GM18861 (cell line): ENCODE measurements around the gene LAGE3.

Experiments used
- ATAC-seq: cut with Tn5 transposase; IDR thresholded peaks from one replicate; pipeline ENCODE4 v1.9.1; 2021; ENCODE audit not compliant: unreplicated experiment

The LAGE3 gene, protein sequence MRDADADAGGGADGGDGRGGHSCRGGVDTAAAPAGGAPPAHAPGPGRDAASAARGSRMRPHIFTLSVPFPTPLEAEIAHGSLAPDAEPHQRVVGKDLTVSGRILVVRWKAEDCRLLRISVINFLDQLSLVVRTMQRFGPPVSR

DNA sequence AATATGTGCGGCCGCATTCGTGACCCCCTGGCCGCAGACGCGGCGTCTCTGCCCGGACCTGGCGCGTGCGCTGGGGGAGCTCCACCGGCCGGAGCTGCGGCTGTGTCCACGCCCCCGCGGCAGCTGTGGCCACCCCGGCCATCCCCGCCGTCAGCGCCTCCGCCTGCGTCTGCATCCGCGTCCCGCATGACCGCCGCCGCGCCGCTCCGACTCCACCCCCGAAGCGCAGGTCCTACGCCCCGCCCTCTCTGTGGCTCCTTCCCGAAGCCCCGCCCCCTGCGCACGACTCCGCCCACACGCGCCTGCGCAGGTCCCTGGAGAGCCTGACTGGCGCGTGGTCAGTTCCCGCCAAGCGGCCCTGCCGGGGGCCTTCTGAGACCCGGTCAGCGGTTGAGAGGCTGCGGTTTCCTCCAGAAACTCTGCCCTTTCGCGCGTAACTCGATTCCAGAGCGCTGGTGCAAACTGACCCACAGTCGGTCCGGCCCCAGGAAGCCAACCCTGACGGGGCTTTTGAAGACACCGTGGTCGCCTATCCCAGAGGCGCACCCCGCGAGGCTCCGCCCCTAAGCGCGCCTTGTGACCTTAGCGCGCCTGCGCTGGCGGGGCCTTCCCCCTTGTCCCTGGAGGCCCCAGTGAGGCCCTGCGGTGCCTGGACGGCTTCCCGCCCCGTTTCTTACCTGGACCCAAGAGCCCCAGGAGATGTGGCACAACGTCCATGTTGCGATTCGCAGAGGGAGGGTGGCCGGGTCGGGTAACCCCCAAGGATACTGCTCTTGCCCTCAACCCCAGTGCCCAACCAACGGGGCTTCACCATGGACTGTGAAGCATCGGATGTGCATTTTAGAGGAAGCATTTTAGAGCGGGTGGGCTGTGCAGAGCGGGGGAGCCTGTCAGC lies at the start of gene LAGE3:
TSS of gene LAGE3 (minus strand) at position 554 of the 895 bp plus-strand sequence. CDS start at position 188, 366 bp downstream.
- peak; percentile 82 for ATAC-seq

DNA sequence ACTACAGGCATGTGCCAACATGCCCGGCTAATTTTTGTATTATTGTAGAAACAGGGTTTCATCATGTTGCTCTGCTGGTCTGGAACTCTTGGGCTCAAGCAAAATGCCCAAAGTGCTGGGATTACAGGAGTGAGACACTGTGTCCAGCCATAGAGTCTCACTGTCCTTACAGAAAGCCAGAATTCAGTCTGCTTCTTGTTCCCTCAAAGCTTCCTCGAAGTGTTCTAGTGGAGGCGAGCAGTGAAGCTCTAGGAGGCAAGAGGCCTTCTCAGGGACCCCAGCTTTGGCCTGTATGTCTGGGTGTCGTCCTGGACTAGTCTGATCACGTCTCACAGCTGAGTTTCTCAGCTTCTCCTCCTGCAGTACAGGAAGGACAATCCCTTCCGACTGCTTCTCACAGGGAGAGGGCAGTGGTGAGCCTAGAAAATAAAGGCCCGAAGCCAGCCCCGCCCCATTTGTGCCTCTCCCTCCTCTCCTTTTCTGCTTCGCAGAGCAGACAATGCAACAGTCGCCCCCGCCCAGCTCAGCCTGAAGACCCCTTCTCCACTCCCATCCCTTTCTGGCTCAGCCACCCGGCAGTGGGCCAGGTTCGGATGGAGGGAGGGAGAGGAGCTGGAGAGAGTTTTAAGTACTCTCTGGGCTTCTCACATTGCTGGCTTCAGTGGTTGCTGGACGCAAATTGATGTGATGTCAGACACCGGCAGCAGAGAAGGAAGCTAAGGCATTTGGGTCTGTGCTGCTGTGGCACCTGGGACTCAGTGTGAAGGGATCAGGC lies 48.0 kb upstream of the LAGE3 start:
- peak; percentile 60 for ATAC-seq

DNA sequence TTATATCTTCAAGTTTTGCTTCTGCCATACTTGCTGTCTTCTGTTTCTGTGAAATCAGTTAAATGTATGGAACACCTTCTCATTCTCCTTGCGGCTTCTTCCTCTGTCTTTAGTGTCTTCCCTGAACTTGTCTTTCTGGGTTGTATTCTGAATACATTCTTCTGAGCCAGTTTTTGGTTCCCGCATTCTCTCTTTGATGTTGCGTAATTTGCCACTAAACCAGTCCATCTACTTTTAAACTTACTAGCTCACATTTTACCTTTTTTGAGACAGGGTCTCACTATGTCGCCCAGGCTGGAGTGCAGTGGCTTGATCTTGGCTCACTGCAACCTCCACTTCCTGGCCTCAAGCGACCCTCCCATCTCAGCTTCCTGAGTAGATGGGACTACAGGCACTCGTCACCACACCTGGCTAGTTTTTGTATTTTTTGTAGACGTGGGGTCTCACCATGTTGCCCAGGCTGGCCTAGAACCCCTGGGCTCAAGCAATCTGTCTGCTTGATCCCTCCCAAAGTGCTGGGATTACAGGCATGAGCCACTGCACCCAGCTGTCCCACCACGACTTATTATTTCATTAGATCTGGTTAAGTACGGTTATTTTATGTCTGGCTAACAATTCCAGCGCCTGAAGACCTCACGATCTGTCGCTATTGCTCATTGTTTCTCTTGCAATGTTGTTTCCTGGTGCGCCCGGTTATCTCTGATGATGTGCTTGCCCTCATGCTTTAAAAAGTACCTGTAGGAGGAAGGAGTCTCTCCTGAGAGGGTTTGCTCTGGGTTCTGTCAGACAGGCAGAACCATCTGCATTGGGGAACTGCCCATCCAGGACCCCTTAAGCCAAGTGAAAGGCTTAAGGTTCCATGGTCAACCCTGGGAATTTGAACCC lies 46.8 kb upstream of the LAGE3 start:
- no peak for ATAC-seq

DNA sequence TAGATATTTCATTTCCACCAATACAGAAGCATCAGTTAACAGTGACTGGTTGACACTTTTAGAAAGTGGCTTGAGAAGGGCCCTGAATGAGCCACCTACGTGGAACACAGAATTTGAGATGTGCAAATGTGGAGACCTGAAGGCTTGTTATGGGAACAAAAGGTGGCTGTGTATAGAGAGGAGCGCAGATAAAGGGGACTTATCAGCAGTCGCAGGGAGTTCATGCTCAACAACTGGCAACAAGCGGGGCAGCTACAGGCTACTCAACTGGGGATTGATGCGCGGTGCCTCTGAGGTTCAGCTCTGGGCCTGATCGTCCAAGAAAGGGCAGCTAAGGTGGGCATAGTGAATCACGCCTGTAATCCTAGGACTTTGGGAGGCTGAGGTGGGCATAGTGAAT lies 40.3 kb upstream of the LAGE3 start:
- no peak for ATAC-seq

DNA sequence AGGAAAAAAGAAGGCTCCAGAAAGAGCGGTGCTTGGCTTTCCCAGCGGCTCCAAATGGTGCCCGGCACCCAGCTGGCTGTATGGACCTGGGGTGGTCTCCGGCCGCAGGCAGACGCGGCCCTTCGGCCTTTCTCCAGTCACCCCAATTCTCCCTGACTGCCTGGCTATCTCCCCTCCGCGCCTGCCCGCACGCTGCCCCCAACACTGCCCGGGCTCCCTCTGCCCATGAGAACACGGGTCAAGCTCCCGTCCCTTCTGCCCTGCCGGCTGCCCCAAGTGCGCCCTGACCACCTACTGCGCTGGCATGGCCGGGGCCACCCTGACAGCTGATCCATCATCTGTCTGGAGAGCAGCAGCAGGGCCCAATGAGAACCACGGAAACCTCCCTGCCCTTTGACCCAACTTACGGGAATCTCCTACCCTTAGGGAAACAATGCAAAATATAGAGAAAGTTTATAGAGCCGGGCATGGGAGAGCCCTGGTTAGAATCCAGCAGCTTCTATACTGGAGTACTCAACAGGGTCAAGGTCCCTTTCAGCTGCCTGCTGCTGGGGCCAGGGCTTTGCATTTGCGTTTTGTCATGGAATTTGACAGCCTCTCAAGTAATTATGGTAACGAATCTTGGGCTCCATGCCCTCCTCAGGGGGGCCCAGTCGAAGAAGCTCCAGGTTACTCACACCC lies 38.2 kb upstream of the LAGE3 start:
- ATAC-seq: no peak

DNA sequence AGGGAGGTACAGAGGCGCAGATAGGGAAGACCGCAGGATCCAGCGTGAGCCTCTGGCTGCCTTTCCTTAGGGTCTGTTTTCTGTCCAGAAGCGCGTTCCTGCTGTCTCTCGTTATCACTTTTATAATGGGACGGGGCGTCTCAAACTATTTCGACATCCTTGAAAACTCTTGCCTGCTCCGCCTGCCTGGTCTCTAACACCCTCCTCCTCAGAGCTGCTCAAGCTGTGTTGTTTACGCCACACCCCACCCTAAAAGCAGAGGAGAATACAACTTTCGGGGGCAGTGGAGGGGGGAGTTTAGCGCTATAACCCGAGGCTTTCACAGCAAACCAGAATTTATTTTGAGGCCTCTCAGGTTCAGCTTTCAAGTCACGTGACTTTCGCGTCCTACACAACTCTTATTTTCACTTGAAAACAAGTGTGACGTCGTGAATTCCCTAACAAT lies 37.6 kb upstream of the LAGE3 start:
- ATAC-seq: no peak

DNA sequence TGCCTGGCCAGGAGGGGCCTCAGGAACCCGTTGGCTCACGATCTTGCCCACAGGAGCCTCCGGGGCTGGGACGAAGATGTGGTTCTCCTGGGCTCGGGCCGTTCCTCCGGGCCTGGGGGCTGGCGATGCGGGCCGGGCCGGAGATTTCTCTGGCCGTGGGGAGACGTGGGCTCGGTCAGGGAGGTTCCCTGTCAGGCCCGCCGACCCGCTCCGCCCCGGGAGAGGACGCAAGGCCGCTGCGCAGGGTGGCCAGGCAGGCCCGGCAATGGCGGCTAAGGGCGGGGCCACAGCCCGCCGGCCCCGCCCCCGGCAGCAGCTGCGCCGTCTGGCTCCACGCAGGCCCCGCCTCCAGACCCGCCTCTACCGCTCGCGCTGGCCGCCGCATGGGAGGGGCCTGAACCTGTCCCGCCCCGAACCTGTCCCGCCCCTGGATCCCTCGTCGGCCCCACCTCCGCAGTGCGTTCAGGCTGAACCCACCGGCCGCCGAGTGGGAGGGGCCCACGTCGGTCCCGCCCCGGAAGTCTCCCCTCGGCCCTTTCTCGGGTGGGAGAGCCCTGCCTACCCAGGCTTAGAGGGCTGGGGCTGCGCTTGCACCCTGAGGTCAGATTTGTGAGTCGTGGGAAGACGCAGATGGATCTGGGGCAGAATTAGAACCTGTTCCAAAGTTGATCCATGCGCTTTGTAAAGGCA lies 37.0 kb upstream of the LAGE3 start, which contains the start of gene FAM3A:
TSS of gene FAM3A (minus strand) at position 267 of the 690 bp plus-strand sequence. CDS start 460 bp downstream, outside the sequence.
- ATAC-seq: peak; percentile 78

DNA sequence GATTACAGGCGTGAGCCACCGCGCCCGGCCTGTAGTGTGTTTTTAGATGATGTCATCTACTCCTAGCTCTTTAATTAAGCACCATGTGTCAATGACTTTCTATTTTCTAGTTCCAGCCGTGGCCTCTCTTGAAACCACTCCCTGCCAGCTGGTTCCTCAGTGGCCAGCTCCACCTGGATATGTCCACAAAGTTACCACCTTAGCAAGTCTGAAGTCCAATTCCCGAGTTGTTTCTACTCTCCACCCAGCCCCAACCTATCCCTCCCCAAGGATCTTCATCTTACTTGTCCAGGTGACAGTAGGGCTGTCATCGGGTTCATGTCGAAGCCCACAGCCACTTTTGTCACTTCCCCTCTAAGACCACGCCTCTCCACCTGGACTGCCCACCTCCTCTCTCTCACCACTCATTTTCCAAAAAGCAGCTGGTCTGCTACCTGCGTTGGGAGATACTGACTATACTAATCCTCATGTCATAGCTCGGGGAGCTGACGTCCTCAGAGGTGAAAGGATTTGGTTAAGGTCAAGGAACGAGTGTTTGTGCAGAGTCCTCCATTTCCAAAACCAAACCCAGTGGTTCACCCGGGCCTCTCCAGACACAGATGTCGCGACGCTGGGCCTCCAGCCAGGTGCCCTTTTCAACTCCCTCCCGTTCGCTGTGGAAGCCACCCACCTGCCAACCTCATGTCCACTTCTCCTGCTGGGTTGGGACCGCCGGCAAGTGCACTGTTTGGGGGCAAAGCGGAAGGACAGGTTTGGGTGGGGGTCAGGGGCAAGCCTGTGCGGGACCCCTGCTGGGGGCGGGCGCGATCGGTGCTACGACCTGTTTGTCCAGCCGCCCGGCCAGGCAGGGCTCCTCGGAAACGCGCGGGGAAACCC lies 36.2 kb upstream of the LAGE3 start:
- ATAC-seq: no peak

DNA sequence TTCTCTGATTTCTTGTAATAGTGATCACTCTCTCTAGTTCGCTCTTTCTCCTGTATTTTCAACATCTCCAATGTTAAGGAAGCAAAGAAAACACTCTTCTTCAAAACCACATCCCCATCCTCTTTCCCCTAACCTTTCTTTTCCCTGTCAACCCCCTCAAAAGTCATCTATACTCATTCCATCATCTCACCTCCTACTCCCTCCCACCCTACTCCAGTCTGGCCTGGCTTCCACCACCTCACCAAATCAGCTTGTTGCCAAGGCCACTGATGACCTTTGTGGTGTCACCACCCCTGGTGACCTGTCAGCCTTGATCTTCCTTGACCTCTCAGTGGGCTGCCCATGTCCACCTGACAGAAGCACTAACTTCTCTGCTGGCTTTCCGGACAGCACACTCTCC lies 34.6 kb upstream of the LAGE3 start:
- ATAC-seq: no peak

DNA sequence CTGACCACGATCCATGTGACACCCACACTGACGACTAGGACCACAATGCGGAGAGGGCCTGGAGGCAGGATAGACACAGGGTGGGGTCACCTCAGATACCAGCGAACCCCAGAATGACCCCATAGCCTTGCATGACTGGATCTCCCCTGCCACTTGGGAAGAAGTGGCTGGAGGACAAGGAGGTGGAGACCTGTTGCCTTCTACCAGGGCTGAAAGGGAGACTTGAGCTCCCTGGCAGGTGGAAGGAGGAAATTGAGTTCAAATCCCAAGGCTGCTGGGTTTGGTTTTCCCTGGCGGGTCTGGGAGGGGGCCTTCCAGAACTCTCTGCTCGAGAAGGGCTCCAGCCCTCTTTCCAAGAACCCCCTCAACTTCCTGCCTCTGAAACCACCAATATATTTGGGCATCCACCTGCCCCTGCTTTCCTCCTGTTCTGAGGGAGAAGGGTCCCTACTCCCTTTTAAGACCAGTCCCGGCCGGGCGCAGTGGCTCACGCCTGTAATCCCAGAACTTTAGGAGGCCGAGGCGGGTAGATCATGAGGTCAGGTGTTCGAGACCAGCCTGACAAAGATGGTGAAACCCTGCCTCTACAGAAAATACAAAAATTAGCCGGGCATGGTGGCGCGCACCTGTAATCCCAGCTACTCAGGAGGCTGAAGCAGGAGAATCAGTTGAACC lies 33.9 kb upstream of the LAGE3 start:
- no peak for ATAC-seq

DNA sequence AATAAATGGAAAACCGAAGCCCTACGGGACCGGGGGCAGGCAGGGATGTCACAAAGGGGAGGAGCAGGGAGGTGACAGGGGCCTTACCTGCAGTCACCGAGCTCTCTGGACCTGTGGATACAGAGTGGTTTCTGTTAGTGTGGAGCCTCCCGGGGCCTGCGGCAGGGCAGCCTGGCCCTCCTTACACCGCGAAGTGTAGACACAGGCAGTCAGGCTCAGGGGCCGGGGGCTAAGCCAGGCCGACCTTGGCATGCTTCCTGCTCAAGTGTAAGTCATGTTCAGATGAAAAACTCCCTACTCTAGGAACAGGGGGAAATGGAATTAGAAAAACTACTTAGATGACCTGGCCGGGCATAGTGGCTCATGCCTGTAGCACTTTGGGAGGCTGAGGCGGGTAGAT lies 32.7 kb upstream of the LAGE3 start:
- no peak for ATAC-seq

DNA sequence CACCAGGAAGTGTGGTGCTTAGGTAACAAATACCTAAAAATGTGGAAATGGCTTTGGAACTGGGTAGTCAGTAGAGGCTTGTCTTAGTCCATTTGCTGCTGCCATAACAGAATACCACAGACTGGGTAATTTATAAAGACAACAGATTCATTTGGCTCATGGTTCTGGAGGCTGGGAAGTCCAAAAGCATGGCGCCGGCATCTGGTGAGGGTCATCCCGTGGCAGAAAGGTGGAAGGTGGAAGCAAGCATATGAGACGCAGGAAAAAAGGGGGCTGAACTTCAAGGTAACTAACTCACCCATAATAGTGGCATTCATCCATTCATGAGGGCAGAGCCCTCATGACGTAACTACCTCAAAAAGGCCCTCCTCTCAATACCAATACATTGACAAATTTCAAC lies 30.4 kb upstream of the LAGE3 start:
- no peak for ATAC-seq

DNA sequence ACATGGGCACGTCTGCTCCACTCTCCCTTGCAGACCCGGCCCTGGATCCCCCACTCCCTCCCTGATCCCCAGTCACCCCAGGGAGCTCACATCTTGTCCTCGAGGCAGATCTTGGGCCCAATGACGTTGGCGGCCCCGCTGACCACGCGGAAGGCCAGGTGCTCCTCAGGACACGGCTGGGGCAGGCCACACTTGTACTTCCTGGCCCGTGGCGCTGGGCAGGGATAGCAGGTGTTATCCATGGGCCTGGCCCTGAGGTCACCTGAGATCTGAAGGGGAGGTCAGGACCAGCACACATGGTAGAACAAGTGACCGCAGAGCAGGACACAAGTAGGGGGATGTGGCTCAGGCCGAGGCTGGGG lies 29.3 kb upstream of the LAGE3 start:
- ATAC-seq: no peak

DNA sequence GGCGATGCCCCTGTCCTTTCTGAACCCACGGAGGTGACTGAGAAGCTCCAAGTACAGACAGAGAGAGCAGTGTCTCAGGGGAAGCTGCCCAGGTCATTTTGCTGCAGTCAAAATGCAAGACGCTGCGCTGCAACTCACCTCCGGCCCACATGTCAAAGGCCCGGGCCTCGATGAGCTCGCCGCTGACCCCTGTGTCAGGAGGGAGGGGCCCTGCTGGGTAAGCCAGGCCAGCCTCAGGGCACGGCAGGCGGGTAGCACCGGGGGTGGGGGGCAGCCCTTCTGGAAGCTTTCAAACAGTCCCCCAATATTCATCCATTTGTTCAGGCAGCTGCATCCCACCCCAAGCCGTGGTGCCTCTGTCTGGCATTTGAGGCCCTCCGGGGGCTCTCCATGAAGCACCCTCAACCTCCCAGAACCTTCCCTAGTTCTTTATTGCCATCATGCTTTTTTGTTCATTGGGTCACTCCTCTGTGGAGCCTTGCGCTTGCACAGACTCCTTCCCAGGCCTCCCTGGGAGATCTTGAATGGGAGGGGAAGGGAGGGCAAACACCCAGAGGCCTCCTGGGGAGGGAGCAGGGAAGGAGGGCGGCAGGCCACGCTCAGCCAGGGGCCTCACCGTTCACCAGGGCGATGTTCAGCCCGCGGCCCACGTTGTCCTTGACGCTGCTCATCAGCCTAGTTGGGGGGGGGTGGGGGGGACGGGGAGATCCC lies 28.7 kb upstream of the LAGE3 start:
- no peak for ATAC-seq

DNA sequence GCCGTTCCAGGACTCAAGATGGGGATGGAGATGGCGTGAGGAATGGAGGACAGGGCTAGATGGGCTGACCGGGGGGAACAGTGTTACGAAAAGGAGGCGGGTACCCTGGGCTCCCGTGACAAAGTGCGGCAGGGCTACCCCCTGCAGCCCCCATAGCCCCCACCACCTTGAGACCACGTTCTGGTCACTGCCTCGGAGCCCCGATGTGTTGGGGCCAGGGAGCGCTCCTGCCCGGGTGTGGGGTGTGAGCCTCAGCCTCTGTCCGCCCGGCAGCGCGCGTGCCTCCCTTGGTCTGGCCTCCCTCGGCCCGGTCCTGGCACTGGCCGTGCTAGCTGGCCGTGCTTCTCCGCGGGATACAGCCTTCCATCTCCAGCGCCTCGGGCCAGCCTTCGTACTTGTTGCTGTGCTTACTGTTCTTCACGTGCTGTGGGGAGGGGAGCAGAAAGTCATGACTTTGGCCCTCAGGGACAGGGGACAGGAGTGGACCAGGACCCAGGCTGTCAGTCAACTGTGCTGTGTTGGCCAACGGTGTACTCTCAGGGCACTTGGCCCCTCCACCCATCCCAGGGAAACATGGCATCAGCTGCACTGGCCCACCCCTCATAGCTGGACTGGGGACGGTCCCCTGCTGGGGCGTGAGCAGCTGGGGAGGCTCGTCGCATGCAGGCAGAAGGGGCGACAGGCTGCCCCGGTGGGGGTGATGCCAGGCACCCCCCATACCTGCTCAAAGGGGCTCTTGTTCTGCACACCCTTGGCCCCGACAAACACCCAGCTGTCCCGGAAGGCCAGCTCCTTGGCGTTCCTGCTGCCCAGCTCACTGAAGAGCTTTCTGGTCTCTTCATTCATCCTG lies 27.6 kb upstream of the LAGE3 start:
- no peak for ATAC-seq

DNA sequence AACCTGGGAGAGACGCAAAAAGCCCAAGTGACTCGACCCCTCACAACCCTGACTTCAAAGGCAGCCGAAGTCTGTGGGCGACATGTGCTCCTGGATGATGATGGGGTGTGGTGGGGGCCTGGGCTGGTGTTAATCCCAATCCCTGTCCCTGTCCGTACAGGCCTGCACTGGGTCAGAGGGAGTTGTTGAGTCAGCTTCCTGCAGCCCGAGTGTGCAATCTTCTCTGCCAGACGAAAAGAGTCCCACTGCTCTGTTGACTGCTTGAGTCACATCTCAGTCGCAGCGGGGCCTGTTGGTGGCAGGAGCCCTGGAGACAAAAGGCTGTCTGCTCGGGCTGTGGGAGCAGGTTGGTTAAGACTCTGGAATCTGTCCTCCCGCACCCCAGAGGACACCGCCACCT lies 26.7 kb upstream of the LAGE3 start:
- no peak for ATAC-seq
